Measurements from ENCODE around the gene DNAJA2.
"Not testable (repeated sequence)": the region's sequence is repeated elsewhere in the genome, so short reads cannot be mapped to it uniquely, and the experiment has no call there.

DNAJA2 gene

GRCh38 chr16:46975165-46975564, 1.7 kb upstream of the DNAJA2 start:
- no peak for DNase-seq (ENCODE audit: low read depth)

- no peak for DNase-seq (ENCODE audit: low read depth)
Observed at GRCh38 chr16:46974352-46974751, 878 bp upstream of the DNAJA2 start.

GRCh38 chr16:46973996-46974324, 486 bp upstream of the DNAJA2 start:
- no peak for DNase-seq (ENCODE audit: low read depth)

GRCh38 chr16:46972429-46973206, 856 bp downstream of the DNAJA2 start:
- DNase-seq (ENCODE audit: low read depth): no peak

GRCh38 chr16:46971271-46971670, 2.2 kb downstream of the DNAJA2 start:
- no peak for DNase-seq (ENCODE audit: low read depth)

GRCh38 chr16:46970089-46970488, 3.4 kb downstream of the DNAJA2 start:
- no peak for DNase-seq (ENCODE audit: low read depth)

- no peak for DNase-seq (ENCODE audit: low read depth)
Observed at GRCh38 chr16:46968063-46968435, 5.4 kb downstream of the DNAJA2 start.

- DNase-seq (ENCODE audit: low read depth): no peak
Observed at GRCh38 chr16:46962629-46963028, 10.8 kb downstream of the DNAJA2 start.

GRCh38 chr16:46961373-46962353, 11.8 kb downstream of the DNAJA2 start:
- no peak for DNase-seq (ENCODE audit: low read depth)

- no peak for DNase-seq (ENCODE audit: low read depth)
Observed at GRCh38 chr16:46954562-46954961, 18.9 kb downstream of the DNAJA2 start.

GRCh38 chr16:46950009-46950408, 23.5 kb downstream of the DNAJA2 start:
- DNase-seq (ENCODE audit: low read depth): no peak

- no peak for DNase-seq (ENCODE audit: low read depth)
Observed at GRCh38 chr16:46949241-46949892, 24.1 kb downstream of the DNAJA2 start.

- no peak for DNase-seq (ENCODE audit: low read depth)
Observed at GRCh38 chr16:46948548-46949166, 24.8 kb downstream of the DNAJA2 start.

- no peak for DNase-seq (ENCODE audit: low read depth)
Observed at GRCh38 chr16:46947900-46948547, 25.4 kb downstream of the DNAJA2 start.

GRCh38 chr16:46944713-46945112, 28.8 kb downstream of the DNAJA2 start:
- DNase-seq (ENCODE audit: low read depth): not testable (repeated sequence)

GRCh38 chr16:46937536-46937935, 35.9 kb downstream of the DNAJA2 start:
- no peak for DNase-seq (ENCODE audit: low read depth)

GRCh38 chr16:46932802-46933201, 40.7 kb downstream of the DNAJA2 start:
- no peak for DNase-seq (ENCODE audit: low read depth)

- DNase-seq (ENCODE audit: low read depth): no peak
Observed at GRCh38 chr16:46930861-46931260, 42.6 kb downstream of the DNAJA2 start.

GRCh38 chr16:46929378-46930332, 43.8 kb downstream of the DNAJA2 start:
- peak; percentile 48 for DNase-seq (ENCODE audit: low read depth)

GRCh38 chr16:46928811-46929210, 44.7 kb downstream of the DNAJA2 start:
- no peak for DNase-seq (ENCODE audit: low read depth)

- no peak for DNase-seq (ENCODE audit: low read depth)
Observed at GRCh38 chr16:46927273-46927672, 46.2 kb downstream of the DNAJA2 start.
